ENCODE measurements around the gene ADCY7.
"Not testable (repeated sequence)": the region's sequence is repeated elsewhere in the genome, so short reads cannot be mapped to it uniquely, and the experiment has no call there.

The ADCY7 gene
- 91.6 to 383 (median 327) reads per million in 3 experiments for total RNA-seq

GRCh38 chr16:50266337-50267091 lies at the start of gene ADCY7:
Gene ADCY7 (plus strand): TSS chr16:50266551. CDS start chr16:50288180, 21,629 bp downstream.
- DNase-seq = peak; percentile 80

GRCh38 chr16:50219402-50219975 lies 46.9 kb upstream of the ADCY7 start:
- no peak for DNase-seq

- DNase-seq = no peak
Measured at GRCh38 chr16:50224286-50224685, 42.1 kb upstream of the ADCY7 start.

GRCh38 chr16:50227120-50227519 lies 39.2 kb upstream of the ADCY7 start:
- no peak for DNase-seq

- DNase-seq = no peak
Measured at GRCh38 chr16:50227665-50228064, 38.7 kb upstream of the ADCY7 start.

GRCh38 chr16:50228364-50228868 lies 37.9 kb upstream of the ADCY7 start:
- no peak for DNase-seq

- DNase-seq = no peak
Measured at GRCh38 chr16:50229149-50229726, 37.1 kb upstream of the ADCY7 start.

GRCh38 chr16:50234771-50235556 lies 31.4 kb upstream of the ADCY7 start:
- DNase-seq = no peak

- no peak for DNase-seq
Measured at GRCh38 chr16:50235581-50235980, 30.8 kb upstream of the ADCY7 start.

- DNase-seq = no peak
Measured at GRCh38 chr16:50238314-50238713, 28.0 kb upstream of the ADCY7 start.

- DNase-seq = no peak
Measured at GRCh38 chr16:50238868-50239301, 27.5 kb upstream of the ADCY7 start.

GRCh38 chr16:50243024-50243423 lies 23.3 kb upstream of the ADCY7 start:
- not testable (repeated sequence) for DNase-seq

- DNase-seq = no peak
Measured at GRCh38 chr16:50244140-50244503, 22.2 kb upstream of the ADCY7 start.

GRCh38 chr16:50244504-50245416 lies 21.6 kb upstream of the ADCY7 start:
- DNase-seq = no peak

- DNase-seq = peak; percentile 19
Measured at GRCh38 chr16:50245417-50246298, 20.7 kb upstream of the ADCY7 start.

- no peak for DNase-seq
Measured at GRCh38 chr16:50246299-50247122, 19.8 kb upstream of the ADCY7 start.

- DNase-seq = no peak
Measured at GRCh38 chr16:50247123-50247905, 19.0 kb upstream of the ADCY7 start.

- DNase-seq = no peak
Measured at GRCh38 chr16:50247906-50248608, 18.3 kb upstream of the ADCY7 start.
